GM12874 (cell line): ENCODE measurements around the gene RPTOR.

ENCODE experiments used
- TF ChIP-seq, protein P1 (sequence below): IDR thresholded peaks from 2 replicates; pipeline ENCODE4 v1.5.1; 2011; ENCODE audit warnings: low read depth, mild to moderate bottlenecking, control low read depth, low read length, moderate library complexity; ENCODE audit not compliant: insufficient read depth

Gene RPTOR

DNA sequence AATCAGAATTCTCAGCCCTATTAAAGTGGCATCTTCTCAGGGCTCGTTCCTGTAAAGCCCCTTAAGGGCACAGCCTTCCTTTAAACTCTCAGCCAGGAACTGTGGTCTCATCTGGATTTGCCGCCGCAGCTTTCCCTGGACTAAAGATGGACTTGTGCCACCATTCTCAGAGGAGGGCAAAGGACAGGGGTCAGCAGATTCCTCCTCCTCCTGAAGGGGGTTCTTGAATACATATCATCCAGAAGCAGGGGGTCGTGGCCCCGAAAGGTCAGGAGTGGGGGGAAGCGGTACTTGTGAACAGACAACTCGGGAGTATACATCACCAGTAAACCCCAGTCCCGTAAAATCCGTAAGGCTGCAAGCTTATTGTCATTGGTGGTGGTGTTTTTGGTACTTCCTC lies 174.8 kb downstream of the RPTOR start:
- TF ChIP-seq, protein P1, sequence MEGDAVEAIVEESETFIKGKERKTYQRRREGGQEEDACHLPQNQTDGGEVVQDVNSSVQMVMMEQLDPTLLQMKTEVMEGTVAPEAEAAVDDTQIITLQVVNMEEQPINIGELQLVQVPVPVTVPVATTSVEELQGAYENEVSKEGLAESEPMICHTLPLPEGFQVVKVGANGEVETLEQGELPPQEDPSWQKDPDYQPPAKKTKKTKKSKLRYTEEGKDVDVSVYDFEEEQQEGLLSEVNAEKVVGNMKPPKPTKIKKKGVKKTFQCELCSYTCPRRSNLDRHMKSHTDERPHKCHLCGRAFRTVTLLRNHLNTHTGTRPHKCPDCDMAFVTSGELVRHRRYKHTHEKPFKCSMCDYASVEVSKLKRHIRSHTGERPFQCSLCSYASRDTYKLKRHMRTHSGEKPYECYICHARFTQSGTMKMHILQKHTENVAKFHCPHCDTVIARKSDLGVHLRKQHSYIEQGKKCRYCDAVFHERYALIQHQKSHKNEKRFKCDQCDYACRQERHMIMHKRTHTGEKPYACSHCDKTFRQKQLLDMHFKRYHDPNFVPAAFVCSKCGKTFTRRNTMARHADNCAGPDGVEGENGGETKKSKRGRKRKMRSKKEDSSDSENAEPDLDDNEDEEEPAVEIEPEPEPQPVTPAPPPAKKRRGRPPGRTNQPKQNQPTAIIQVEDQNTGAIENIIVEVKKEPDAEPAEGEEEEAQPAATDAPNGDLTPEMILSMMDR: no peak

DNA sequence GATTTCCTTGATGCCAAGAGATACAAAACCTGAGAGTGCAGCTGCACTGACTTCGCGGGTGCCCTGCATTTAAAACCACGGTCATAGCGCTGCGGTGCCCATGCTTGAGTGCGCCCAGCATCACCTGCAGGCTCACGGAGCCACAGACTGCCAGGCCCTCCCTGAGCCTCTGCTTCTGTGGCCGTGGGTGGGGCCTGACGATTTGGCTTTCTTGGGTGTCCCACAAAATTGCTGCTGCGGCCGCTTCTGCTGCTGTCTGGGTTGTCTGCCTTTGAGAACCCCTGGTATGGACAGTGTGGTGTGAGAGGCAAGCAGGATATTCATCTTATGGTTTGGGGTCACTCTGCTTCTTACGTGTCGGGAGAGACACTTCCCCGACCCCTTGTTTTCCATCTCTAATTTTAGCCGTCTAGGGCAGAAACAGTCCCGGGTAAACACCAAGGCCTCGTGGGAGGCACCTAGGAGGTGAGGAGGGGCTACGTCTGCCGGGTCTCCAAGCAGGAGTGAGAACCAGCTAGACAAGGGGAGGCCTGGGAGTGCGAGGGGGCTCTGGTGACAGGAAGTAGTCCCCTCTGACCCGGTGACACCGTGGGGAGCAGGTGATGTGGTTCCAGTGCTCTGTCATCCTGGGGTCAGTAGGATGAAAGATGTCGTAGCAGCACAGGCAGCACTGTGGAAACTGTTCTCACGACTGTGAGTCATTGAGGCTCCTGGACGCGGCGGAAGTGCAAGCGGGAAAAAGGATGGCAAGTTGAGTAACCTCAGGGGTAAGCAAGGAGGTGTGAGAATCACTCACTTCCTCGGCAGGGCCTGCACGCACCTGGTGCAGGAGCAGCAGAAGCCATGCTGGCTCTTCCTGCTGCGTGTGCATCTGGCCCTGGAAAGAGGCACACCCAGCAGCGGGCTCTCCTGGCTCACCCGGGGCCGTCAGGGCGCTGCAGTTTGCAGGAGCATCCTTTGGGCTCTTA lies 176.3 kb downstream of the RPTOR start:
- TF ChIP-seq, protein P1: no peak

DNA sequence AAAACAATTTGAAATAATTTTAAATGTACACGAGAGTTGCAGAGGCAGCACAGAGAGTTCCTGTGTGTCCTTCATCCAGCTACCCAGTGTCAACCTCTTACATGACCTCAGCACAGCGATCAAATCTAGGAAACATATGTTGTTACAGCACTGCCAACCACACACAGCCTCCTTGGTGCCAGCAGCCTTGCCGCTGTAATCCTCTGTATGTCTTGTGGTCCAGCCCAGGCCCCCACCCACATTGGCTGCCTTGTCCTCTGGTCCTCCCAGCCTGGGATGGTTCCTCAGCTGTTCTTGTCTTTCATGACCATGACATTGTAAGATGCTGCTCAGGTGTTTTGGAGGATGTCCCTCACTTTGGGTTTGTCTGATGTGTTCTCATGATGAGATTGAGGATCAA lies 178.0 kb downstream of the RPTOR start:
- TF ChIP-seq, protein P1: no peak

DNA sequence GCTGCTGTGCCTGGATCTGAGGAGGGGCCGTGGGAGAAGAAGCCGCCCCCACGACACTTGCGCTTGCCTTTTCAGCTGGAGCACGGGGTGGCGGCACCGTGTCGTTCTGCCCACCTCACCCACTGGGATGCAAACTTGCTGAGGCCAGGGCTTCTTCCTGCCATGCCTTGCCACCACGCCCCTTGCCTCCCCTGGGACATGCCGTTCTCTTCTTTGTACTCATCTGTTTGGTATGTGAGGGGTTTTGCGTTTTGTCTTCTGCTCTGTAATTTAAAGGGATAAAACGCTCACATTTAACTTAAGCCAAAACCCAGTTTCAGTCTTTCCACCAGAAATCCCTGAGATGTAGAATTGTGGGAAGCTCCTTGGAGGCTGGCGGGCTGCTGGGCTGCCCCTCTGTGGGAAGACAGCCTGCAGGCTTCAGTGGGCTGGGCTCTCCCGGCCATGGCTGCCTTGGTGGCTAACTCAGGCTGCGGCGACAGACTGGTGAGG lies 180.2 kb downstream of the RPTOR start:
- TF ChIP-seq, protein P1: no peak

DNA sequence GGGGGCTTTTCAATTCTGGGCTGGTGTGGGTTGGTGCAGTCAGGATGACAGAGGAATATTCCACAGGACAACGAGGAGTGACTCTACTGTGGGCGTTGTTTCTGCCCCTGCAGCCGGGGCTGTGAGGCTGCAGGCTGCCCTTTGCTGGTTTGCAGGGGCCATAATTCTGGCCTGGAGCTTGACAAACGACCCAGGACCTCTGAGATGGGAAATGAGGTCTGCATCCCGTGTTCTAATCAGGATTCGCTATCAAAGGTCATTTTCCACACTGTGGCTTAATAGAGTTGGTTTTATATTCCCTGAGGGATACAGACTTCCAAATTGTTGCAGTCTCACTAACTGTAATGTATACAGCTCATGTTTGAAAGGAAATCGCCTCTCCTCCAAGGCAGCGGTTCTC lies 180.9 kb downstream of the RPTOR start:
- TF ChIP-seq, protein P1: no peak

DNA sequence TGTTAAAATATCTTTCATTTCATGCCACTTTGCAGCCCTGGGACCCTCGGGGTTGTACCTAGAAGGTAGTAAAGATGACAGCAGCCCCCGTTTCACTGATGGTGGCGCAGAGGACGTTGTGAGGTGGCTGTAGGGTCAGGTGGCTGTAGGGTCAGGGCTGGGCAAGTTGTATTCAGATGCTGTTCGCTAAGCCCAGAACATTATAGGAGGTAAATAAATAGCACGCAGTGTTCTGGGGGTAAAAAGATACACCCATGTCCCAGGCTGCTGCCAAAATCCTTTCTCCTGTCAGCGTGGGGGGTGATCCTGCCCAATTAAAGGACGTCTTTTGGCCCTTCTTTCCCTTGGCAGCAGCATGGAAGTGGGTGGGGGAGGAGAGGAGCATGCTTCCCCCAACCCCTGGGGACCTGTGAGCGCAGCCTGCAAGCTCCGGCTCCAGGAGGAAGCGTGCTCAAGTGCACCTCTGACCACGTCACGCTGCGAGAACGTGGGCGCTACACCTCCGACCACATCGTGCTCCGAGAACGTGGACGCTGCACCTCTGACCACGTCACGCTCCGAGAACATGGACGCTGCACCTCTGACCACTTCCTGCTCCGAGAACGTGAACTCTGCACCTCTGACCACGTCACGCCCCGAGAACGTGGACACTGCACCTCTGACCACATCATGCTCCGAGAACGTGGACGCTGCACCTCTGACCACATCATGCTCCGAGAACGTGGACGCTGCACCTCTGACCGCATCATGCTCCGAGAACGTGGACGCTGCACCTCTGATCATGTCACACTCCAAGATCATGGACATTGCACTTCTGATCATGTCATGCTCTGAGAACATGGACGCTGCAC lies 182.1 kb downstream of the RPTOR start:
- TF ChIP-seq, protein P1: no peak

DNA sequence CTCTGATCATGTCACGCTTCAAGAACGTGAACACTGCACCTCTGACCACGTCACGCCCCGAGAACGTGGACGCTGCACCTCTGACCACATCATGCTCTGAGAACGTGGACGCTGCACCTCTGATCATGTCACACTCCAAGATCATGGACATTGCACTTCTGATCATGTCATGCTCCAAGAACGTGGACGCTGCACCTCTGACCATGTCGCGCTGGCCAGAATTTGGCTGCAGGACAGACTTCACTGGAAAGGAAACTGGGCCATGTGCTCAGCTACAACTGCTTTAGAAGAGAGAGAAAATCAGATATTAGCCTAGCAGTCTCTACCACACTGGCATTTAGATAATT lies 182.7 kb downstream of the RPTOR start:
- TF ChIP-seq, protein P1: no peak
